Muscle layer of duodenum (tissue), 2 donors: ENCODE data around the gene RIMBP2.

Experiments used
- H3K27ac ChIP-seq: one replicate; pipeline ENCODE4 v1.7.0; 2013; ENCODE audit warnings: mild to moderate bottlenecking, low read length
- H3K27me3 ChIP-seq: one replicate; pipeline ENCODE4 v1.7.0; 2013; ENCODE audit warnings: low read depth, mild to moderate bottlenecking, control low read depth, low read length
- H3K36me3 ChIP-seq, 2 donors: one replicate each; pipeline ENCODE4 v1.7.0; 2013; ENCODE audit warnings: low read length in 2 of 2, control low read depth in 1 of 2, mild to moderate bottlenecking in 1 of 2; ENCODE audit not compliant: insufficient read depth in 2 of 2, control insufficient read depth in 1 of 2
- H3K4me1 ChIP-seq, 2 donors: one replicate each; pipeline ENCODE4 v1.7.0; 2013; ENCODE audit warnings: low read length in 2 of 2, mild to moderate bottlenecking in 2 of 2, control low read depth in 1 of 2, moderate library complexity in 1 of 2; ENCODE audit not compliant: insufficient read depth in 2 of 2, control insufficient read depth in 1 of 2
- H3K4me3 ChIP-seq, 2 donors: one replicate each; pipeline ENCODE4 v1.7.0; 2013; ENCODE audit warnings: low read length in 2 of 2, low read depth in 1 of 2, mild to moderate bottlenecking in 1 of 2
- H3K9me3 ChIP-seq, 2 donors: one replicate each; pipeline ENCODE4 v1.7.0; 2013; ENCODE audit warnings: low read length in 2 of 2, control low read depth in 1 of 2, mild to moderate bottlenecking in 1 of 2; ENCODE audit not compliant: control insufficient read depth in 1 of 2
- donor health status: healthy.

Gene RIMBP2

DNA sequence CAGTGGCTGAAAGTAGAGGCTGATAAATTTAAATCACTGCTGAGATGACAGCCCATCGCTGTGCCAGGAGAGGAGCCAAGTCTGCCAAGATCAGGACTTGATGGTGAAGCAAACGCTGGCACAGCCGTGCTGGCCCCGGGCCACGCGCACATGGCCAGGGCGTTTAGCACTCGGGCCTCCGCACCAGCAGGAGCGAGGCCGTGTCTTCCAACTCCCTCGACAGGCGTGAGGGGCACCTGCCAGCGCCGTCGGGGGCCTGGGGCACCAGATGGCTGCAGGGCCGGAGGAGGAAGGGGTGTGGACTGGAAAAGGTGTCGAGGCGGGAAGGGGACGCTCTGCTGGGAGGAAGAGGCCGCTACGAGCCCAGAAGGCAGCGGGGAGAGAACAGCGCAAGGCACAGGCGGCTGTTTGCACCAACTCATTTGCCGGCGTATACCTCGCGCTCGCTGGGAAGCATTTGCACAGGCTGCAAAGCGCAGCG is 29.5 kb downstream of the RIMBP2 start:
- H3K4me3 ChIP-seq = no peak overlapping the region
- no peak overlapping the region for H3K27ac ChIP-seq
- H3K4me1 ChIP-seq = no peaks in the 10 kb centered on the region
- H3K9me3 ChIP-seq = no peaks in the 10 kb centered on the region
- no peaks in the 10 kb centered on the region for H3K27me3 ChIP-seq
- H3K36me3 ChIP-seq = no peaks in the 10 kb centered on the region

DNA sequence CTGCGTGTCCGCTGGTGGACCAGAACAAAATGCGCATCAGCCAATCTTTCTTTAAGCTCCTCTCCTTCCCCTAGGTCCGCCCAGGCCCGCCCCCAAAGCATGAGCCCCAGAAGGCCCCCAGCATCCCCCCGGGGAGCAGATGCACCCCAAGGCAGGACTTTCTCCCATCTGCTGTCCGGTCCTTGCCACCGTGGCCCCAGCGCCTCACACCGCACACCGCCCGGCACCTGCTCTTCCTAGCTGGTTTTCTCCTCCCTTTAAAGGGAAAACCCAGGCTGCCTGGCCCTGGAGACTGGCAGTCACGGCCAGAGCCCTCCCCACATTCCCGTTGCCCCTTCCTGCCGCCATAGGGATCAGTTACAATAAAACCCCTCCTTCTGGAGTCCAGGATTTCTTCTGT is 30.2 kb downstream of the RIMBP2 start:
- no peak overlapping the region for H3K27ac ChIP-seq

GRCh38 chr12:130685250-130685787 is 30.8 kb downstream of the RIMBP2 start:
- Histone ChIP-seq H3K27me3 (no peaks in the 10 kb centered on the region), H3K36me3 (no peaks in the 10 kb centered on the region), H3K9me3 (no peaks in the 10 kb centered on the region), H3K4me1 (no peaks in the 10 kb centered on the region), H3K27ac (no peak overlapping the region), H3K4me3 (no peak overlapping the region)

More for the DNA sequence above, 30.2 kb downstream of the RIMBP2 start:
- Histone ChIP-seq H3K4me1 (no peaks in the 10 kb centered on the region), H3K36me3 (no peaks in the 10 kb centered on the region), H3K4me3 (no peak overlapping the region), H3K9me3 (no peaks in the 10 kb centered on the region), H3K27me3 (no peaks in the 10 kb centered on the region)

DNA sequence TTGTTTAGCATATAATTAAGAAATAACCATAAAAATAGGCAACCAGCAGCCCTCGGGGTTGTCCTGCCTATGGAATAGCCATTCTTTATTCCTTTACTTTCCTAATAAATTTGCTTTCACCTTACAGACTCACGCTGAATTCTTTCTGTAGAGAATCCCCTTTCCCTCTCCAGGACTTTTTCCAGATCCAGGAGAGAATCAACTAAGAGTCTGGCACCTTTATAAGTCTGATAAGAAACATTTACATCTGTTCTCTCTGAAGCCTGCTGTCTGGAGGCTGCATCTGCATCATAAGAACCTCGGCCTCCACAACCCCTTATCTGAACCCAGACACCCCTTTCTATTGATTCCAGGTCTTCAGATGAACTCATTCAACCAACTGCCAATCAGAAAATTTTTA is 32.3 kb downstream of the RIMBP2 start:
- Histone ChIP-seq H3K4me3 (no peak overlapping the region), H3K27me3 (no peaks in the 10 kb centered on the region), H3K4me1 (no peaks in the 10 kb centered on the region), H3K9me3 (no peaks in the 10 kb centered on the region), H3K27ac (no peak overlapping the region), H3K36me3 (no peaks in the 10 kb centered on the region)

GRCh38 chr12:130683080-130683479 is 33.0 kb downstream of the RIMBP2 start:
- H3K9me3 ChIP-seq = no peaks in the 10 kb centered on the region
- no peaks in the 10 kb centered on the region for H3K27me3 ChIP-seq
- no peak overlapping the region for H3K4me3 ChIP-seq

DNA sequence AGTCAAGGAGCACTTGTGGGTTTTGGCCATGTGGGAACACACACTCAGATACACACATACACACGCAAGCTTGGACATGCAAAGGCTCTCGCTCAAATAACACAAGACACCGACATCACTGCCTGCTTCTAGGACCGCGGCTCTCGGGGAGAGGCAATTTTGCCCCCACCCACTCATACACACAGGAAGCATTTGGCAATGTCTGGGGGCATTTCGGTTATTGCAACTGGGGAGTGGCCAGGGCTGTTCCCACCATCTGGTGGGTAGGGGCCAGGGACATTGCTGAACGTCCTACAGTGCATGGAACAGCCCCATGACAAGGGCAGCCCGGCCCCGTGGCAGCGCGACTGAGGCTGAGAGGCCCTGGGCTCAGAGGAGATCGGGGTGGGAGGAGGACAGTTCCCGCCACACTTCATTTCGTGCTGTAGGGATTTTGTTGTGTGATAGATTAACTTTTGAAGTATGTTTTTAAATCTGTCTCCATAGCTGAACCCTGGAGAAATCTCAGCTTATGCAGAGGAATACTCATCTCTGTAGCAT is 35.6 kb downstream of the RIMBP2 start:
- H3K27ac ChIP-seq = no peak overlapping the region
- no peaks in the 10 kb centered on the region for H3K27me3 ChIP-seq

More at GRCh38 chr12:130683080-130683479, 33.0 kb downstream of the RIMBP2 start:
- no peaks in the 10 kb centered on the region for H3K36me3 ChIP-seq
- H3K27ac ChIP-seq = no peak overlapping the region
- no peaks in the 10 kb centered on the region for H3K4me1 ChIP-seq

DNA sequence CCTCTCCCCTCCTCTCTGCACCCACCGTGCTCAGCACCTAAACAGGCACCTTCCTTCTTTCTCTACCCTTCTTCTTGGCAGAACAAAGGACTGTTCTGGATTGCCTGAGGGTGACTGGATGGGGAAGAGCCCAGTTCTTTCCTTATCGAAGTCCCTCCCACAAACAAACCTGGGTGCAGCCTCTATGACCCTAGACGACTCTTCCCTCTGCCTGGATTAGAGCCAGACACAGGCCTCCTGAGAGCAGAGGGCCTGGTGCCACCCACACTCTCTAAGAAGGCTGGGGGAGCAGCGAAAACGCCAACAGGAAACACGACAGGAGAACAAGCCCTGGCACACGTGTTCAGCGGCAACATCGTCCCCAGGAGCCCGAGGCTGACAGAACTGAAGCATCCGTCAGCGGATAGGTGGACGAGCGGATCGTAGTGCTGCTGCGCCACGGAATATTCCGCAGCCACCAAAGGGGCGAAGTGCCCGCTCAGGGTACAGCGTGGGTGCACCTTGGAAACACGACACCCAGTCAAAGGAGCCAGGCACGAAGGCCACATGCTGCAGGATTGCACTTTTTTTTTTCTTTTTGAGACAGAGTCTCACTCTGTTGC is 38.0 kb downstream of the RIMBP2 start:
- Histone ChIP-seq H3K27ac (no peak overlapping the region), H3K4me1 (no peaks in the 10 kb centered on the region), H3K9me3 (peaks cover 0 to 5% of the 10 kb centered on the region in 2 donors), H3K4me3 (no peak overlapping the region), H3K36me3 (no peaks in the 10 kb centered on the region), H3K27me3 (no peaks in the 10 kb centered on the region)

More for the DNA sequence above, 35.6 kb downstream of the RIMBP2 start:
- Histone ChIP-seq H3K9me3 (peaks cover 0 to 5% of the 10 kb centered on the region in 2 donors), H3K4me3 (no peak overlapping the region), H3K36me3 (no peaks in the 10 kb centered on the region), H3K4me1 (no peaks in the 10 kb centered on the region)

GRCh38 chr12:130675791-130676190 is 40.3 kb downstream of the RIMBP2 start:
- H3K4me3 ChIP-seq = no peak overlapping the region
- no peaks in the 10 kb centered on the region for H3K27me3 ChIP-seq
- H3K36me3 ChIP-seq = no peaks in the 10 kb centered on the region
- H3K4me1 ChIP-seq = no peaks in the 10 kb centered on the region
- H3K27ac ChIP-seq = no peak overlapping the region
- H3K9me3 ChIP-seq = peaks cover 0 to 5% of the 10 kb centered on the region in 2 donors

DNA sequence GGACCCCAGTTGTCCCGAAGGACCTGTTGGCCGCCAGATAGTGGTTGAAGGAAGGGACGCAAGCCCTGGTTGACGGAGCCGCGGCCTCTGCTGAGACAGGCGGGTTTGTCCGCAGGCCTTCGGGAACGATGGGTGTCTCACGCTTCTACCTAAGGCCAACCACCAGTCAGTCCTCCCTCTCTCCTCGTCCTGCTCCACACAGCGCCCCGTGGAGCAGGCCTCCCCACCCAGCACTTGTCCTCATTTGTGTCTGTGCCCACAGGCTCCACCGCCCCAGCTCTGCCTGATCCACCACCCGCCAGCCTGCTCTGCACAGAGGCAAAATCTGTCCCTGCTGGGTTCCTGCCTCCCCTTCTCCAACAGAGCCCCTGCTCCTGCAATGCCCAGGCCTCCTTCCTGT is 41.0 kb downstream of the RIMBP2 start:
- H3K4me1 ChIP-seq = no peaks in the 10 kb centered on the region
- peaks cover 0 to 5% of the 10 kb centered on the region in 2 donors for H3K9me3 ChIP-seq
- no peaks in the 10 kb centered on the region for H3K27me3 ChIP-seq

GRCh38 chr12:130674676-130675075 is 41.4 kb downstream of the RIMBP2 start:
- Histone ChIP-seq H3K4me3 (no peak overlapping the region), H3K9me3 (peaks cover 0 to 5% of the 10 kb centered on the region in 2 donors), H3K27ac (no peak overlapping the region), H3K27me3 (no peaks in the 10 kb centered on the region), H3K4me1 (no peaks in the 10 kb centered on the region), H3K36me3 (no peaks in the 10 kb centered on the region)

More for the DNA sequence above, 41.0 kb downstream of the RIMBP2 start:
- Histone ChIP-seq H3K36me3 (no peaks in the 10 kb centered on the region), H3K27ac (no peak overlapping the region), H3K4me3 (no peak overlapping the region)

GRCh38 chr12:130673036-130673705 is 42.9 kb downstream of the RIMBP2 start:
- Histone ChIP-seq H3K36me3 (no peaks in the 10 kb centered on the region), H3K27me3 (no peaks in the 10 kb centered on the region), H3K27ac (no peak overlapping the region), H3K4me1 (no peaks in the 10 kb centered on the region), H3K9me3 (peaks cover 0 to 8% of the 10 kb centered on the region in 2 donors), H3K4me3 (no peak overlapping the region)
